GM12878 (cell line): ENCODE data around the gene GALNS. TPM values are rescaled to one million over a fixed set of nuclear protein-coding genes. Genes with fewer than 3 reads are reported as not detected.

ENCODE experiments used
- ATAC-seq: fragments of 200-7000 bp; cut with Tn5 transposase; 3 replicates; pipeline ENCODE4 v1.9.1; 2020; ENCODE audit warnings: mild to moderate bottlenecking, moderate library complexity
- BruUV-seq: library from RNA; stranded (reverse); fragments of 400-500 nt; replicated peaks from 2 replicates; lab custom pipeline; 2021; lab: Mats Ljungman, UMichigan
- CTCF ChIA-PET: fragments of 300-600 bp; sonication (Branson Sonifier 250); formaldehyde crosslinking; extraction: SDS; loops from one replicate; lab custom pipeline; 2021; ENCODE audit warnings: inconsistent platforms; lab: Yijun Ruan, JAX
- POLR2A ChIA-PET: fragments of 350-600 bp; formaldehyde crosslinking; extraction: SDS; loops from one replicate; lab custom pipeline; 2021; ENCODE audit warnings: inconsistent platforms; lab: Charles Lee
- RAD21 ChIA-PET: fragments of 300-600 bp; sonication (Branson Sonifier 250); formaldehyde crosslinking; loops from one replicate; lab custom pipeline; 2023; ENCODE audit warnings: antibody characterized with exemption; ENCODE audit not compliant: unreplicated experiment; lab: Charles Lee
- SMC1A ChIA-PET: fragments of 300-600 bp; sonication (Branson Sonifier 250); formaldehyde crosslinking; loops from one replicate; lab custom pipeline; 2023; ENCODE audit not compliant: unreplicated experiment, uncharacterized antibody; lab: Charles Lee
- DNase-seq: peaks from one replicate; pipeline ENCODE4 v3.0.0-alpha.2; 2011; ENCODE audit warnings: low read depth, low spot score
- FAIRE-seq: peaks from 3 replicates; lab custom pipeline; 2011; peaks lifted over from hg19 to GRCh38; lab: Jason Lieb, UNC
- H2AFZ ChIP-seq: 2 replicates; pipeline ENCODE4 v1.6.0; 2011; ENCODE audit warnings: low read depth, low read length, control low read depth; ENCODE audit not compliant: control insufficient read depth
- H3K27ac ChIP-seq: 2 replicates; pipeline ENCODE4 v1.5.1; 2011; ENCODE audit warnings: control low read depth; ENCODE audit not compliant: control insufficient read depth, insufficient read depth
- H3K27me3 ChIP-seq, 2 experiments: replicated peaks in 1 of 2; 2 replicates each; pipeline versions ENCODE4 v1.6.0 to v1.6.1; 2011; ENCODE audit warnings: low read length in 1 of 2; ENCODE audit not compliant: control insufficient read depth in 2 of 2, insufficient read depth in 2 of 2
- H3K36me3 ChIP-seq, 2 experiments: 2 replicates each; pipeline ENCODE4 v1.5.1; 2011; ENCODE audit warnings: low read length in 1 of 2; ENCODE audit not compliant: control insufficient read depth in 2 of 2, insufficient read depth in 2 of 2
- H3K4me1 ChIP-seq: 2 replicates; pipeline ENCODE4 v1.6.1; 2011; ENCODE audit warnings: mild to moderate bottlenecking, low read length, moderate library complexity, mixed read lengths; ENCODE audit not compliant: control insufficient read depth, insufficient read depth
- H3K4me2 ChIP-seq: 2 replicates; pipeline ENCODE4 v1.6.0; 2011; ENCODE audit warnings: control low read depth; ENCODE audit not compliant: control insufficient read depth, insufficient read depth
- H3K4me3 ChIP-seq: fragments of 200-600 bp; sonication (generic); 2 replicates; pipeline ENCODE4 v1.5.1; 2016
- H3K79me2 ChIP-seq: 2 replicates; pipeline ENCODE4 v1.6.0; 2011; ENCODE audit warnings: low read length; ENCODE audit not compliant: control insufficient read depth, insufficient read depth
- H3K9ac ChIP-seq: 2 replicates; pipeline ENCODE4 v1.8.0; 2011; ENCODE audit warnings: low read length, control low read depth, mixed read lengths; ENCODE audit not compliant: control insufficient read depth, insufficient read depth
- H3K9me3 ChIP-seq: replicated peaks from 3 replicates; pipeline ENCODE4 v1.5.1; 2011; ENCODE audit warnings: mild to moderate bottlenecking, low read length; ENCODE audit not compliant: control insufficient read depth, insufficient read depth
- H4K20me1 ChIP-seq: 2 replicates; pipeline ENCODE4 v1.6.0; 2011; ENCODE audit not compliant: control insufficient read depth, insufficient read depth
- ASH2L ChIP-seq: fragments of 300-600, 200-600 bp; sonication (generic); IDR thresholded peaks from 2 replicates; pipeline ENCODE4 v1.6.1; 2017; ENCODE audit warnings: low read depth, mild to moderate bottlenecking, borderline replicate concordance
- NR2C1 ChIP-seq: fragments of 450-650 bp; IDR thresholded peaks from 2 replicates; pipeline ENCODE4 v1.6.1; 2017; ENCODE audit warnings: antibody characterized with exemption, mild to moderate bottlenecking, moderate library complexity
- SPI1 ChIP-seq: IDR thresholded peaks from 2 replicates; pipeline ENCODE4 v1.6.1; 2011; ENCODE audit warnings: low read depth, mild to moderate bottlenecking, low read length, moderate library complexity, borderline replicate concordance; ENCODE audit not compliant: insufficient read depth
- YBX1 ChIP-seq: fragments of 450-650 bp; IDR thresholded peaks from 2 replicates; pipeline ENCODE4 v1.6.1; 2016; ENCODE audit warnings: antibody characterized with exemption
- ZNF207 ChIP-seq: fragments of 450-650 bp; IDR thresholded peaks from 2 replicates; pipeline ENCODE4 v1.6.1; 2014; ENCODE audit warnings: antibody characterized with exemption, mild to moderate bottlenecking, borderline replicate concordance
- WGBS: methylation state at CpG from one replicate; pipeline ENCODE4 v1.1.6; 2016; ENCODE audit warnings: low lambda C conversion rate; ENCODE audit not compliant: insufficient replicate concordance, insufficient coverage; ENCODE audit errors: missing lambda C conversion rate; 5-methylcytosine and 5-hydroxymethylcytosine counted together
- in situ Hi-C: fragments of 300-500 bp; cut with MboI; formaldehyde crosslinking; loops from 9 replicates; pipeline ENCODE4 v1.14.3; 2018; ENCODE audit warnings: mixed read lengths
- intact Hi-C: fragments of 100-400 bp; cut with micrococcal nuclease; formaldehyde crosslinking; loops from one replicate; pipeline ENCODE4 v1.14.2; 2022; ENCODE audit not compliant: unreplicated experiment
- polyA plus RNA-seq, 11 experiments: library from polyadenylated mRNA; depleted of rRNA in 4 of 11; unstranded in 6 of 11; stranded (reverse) in 5 of 11; fragments of >200 nt; fragmentation: Nextera tagmentation in 4 of 11; fragmentation: Illumina TruSeq in 1 of 11; extraction: Ambion mirVana in 4 of 11; extraction: Trizol in 1 of 11; gene quantifications; 1 replicate in 1 of 11; 2 replicates in 10 of 11; pipeline versions ENCODE4 v1.2.1 to v1.2.3, GENCODE V29; 2011 to 2016; ENCODE audit warnings: inconsistent platforms in 2 of 11, missing spikeins in 2 of 11, low read depth in 1 of 11
- total RNA-seq, 4 experiments: library from RNA; depleted of rRNA in 3 of 4; stranded (reverse); fragments of >200 nt in 3 of 4; fragmentation: Illumina TruSeq in 1 of 4; extraction: Trizol in 1 of 4; gene quantifications; 2 replicates each; pipeline versions ENCODE4 v1.2.1 to v1.2.3, GENCODE V29; 2013 to 2021
- TF ChIP-seq, protein P1 (sequence below): fragments of 450-650 bp; IDR thresholded peaks from 2 replicates; pipeline ENCODE4 v1.6.1; 2016; ENCODE audit warnings: mild to moderate bottlenecking

GALNS gene
- total and polyA plus RNA-seq, 10 of the 15 experiments (the other 5 are each of a cell fraction or from before 2014, with no cell fraction given) = 0.37 to 12.4 (median 5.3) TPM

- Histone ChIP-seq H3K79me2 (no peaks in the 10 kb centered on the region), H3K4me2 (no peak overlapping the region), H3K36me3 (no peaks in the 10 kb centered on the region), H3K9me3 (no peaks in the 10 kb centered on the region), H2AFZ (no peak overlapping the region), H4K20me1 (no peaks in the 10 kb centered on the region), H3K4me3 (no peak overlapping the region), H3K27ac (no peak overlapping the region), H3K9ac (no peak overlapping the region), H3K27me3 (no peaks in the 10 kb centered on the region), H3K4me1 (no peaks in the 10 kb centered on the region)
- intact Hi-C loops (no loop called here), in situ Hi-C loops (loop anchor here (5.0 kb wide), 1 partner anchor 347 kb away; no protein-coding TSS in a partner anchor)
- FAIRE-seq (no peak), DNase-seq (no peak), ATAC-seq (no peak)
- CTCF ChIA-PET = no interaction called here
- RAD21 ChIA-PET = interaction anchor here (0.6 kb wide), 1 partner anchor 75 kb away, joined by 3 read pairs; no protein-coding TSS in a partner anchor
- POLR2A ChIA-PET = no interaction called here
- TF ChIP-seq SPI1 = no peak
- no peak for TF ChIP-seq ZNF207
- TF ChIP-seq, protein P1, sequence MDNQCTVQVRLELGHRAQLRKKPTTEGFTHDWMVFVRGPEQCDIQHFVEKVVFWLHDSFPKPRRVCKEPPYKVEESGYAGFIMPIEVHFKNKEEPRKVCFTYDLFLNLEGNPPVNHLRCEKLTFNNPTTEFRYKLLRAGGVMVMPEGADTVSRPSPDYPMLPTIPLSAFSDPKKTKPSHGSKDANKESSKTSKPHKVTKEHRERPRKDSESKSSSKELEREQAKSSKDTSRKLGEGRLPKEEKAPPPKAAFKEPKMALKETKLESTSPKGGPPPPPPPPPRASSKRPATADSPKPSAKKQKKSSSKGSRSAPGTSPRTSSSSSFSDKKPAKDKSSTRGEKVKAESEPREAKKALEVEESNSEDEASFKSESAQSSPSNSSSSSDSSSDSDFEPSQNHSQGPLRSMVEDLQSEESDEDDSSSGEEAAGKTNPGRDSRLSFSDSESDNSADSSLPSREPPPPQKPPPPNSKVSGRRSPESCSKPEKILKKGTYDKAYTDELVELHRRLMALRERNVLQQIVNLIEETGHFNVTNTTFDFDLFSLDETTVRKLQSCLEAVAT = no peak
- TF ChIP-seq YBX1 = no peak
- TF ChIP-seq ASH2L = no peak
- no peak for TF ChIP-seq NR2C1
- 74% methylated on average over 20 of the region's 20 CpGs for WGBS
- BruUV-seq = no TSS peak
- SMC1A ChIA-PET = no interaction called here
Observed at GRCh38 chr16:88820385-88821025, 36.2 kb downstream of the GALNS start.
